ENCODE measurements around the gene PDE4C.
"Not testable (repeated sequence)": the region's sequence is repeated elsewhere in the genome, so short reads cannot be mapped to it uniquely, and the experiment has no call there.

- TF ChIP-seq, protein P1, sequence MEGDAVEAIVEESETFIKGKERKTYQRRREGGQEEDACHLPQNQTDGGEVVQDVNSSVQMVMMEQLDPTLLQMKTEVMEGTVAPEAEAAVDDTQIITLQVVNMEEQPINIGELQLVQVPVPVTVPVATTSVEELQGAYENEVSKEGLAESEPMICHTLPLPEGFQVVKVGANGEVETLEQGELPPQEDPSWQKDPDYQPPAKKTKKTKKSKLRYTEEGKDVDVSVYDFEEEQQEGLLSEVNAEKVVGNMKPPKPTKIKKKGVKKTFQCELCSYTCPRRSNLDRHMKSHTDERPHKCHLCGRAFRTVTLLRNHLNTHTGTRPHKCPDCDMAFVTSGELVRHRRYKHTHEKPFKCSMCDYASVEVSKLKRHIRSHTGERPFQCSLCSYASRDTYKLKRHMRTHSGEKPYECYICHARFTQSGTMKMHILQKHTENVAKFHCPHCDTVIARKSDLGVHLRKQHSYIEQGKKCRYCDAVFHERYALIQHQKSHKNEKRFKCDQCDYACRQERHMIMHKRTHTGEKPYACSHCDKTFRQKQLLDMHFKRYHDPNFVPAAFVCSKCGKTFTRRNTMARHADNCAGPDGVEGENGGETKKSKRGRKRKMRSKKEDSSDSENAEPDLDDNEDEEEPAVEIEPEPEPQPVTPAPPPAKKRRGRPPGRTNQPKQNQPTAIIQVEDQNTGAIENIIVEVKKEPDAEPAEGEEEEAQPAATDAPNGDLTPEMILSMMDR (IDR thresholded peaks at IDR 0.05): not testable (repeated sequence)
- not testable (repeated sequence) for TF ChIP-seq POLR2A (IDR thresholded peaks at IDR 0.05)
These were observed 16.3 kb downstream of the PDE4C start for GRCh38 chr19:18209912-18210311.

All from lower leg skin (tissue), 3 donors.